Esophagus squamous epithelium (tissue), 4 donors: ENCODE results near the gene PDXDC1.

Source experiments
- CTCF ChIP-seq, 6 experiments: fragments of 450-650 bp in 4 of 6; fragments of 200-600 bp in 2 of 6; sonication (generic) in 2 of 6; IDR thresholded peaks; one replicate each; pipeline ENCODE4 v1.5.1; 2016 to 2019; ENCODE audit warnings: antibody characterized with exemption in 6 of 6, mild to moderate bottlenecking in 4 of 6, moderate library complexity in 4 of 6
- POLR2A ChIP-seq, 4 donors: fragments of 450-650 bp; IDR thresholded peaks; one replicate each; pipeline ENCODE4 v1.6.1; 2017; ENCODE audit warnings: antibody characterized with exemption in 4 of 4, mild to moderate bottlenecking in 4 of 4, moderate library complexity in 3 of 4

DNA sequence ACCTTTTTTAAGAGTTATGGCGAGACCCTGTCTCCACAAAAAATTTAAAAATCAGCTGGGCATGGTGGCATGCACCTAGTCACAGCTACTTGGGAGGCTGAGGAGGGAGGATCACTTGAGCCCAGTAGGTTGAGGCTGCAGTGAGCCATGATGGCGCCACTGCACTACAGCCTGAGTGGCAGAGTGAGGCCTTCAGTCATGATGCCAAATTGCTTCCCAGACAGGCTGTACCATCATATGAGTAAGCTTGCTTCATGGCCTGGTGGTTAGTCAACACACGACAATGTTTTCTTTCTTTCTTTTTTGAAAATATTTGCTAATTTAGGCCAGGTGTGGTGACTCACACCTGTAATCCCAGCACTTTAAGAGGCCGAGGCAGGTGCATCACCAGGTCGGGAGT is 68.5 kb downstream of the PDXDC1 start:
- no peak for TF ChIP-seq POLR2A (IDR thresholded peaks at IDR 0.05)
- no peak for TF ChIP-seq CTCF (IDR thresholded peaks at IDR 0.05)
